Nephron progenitor cell (in vitro differentiated cells): ENCODE measurements around the gene ZNF365.

Experiments
- DNase-seq: peaks from one replicate; pipeline ENCODE4 v3.0.0; 2021
- H3K27ac Mint-ChIP-seq: 2 replicates; pipeline ENCODE4 v1.8.0; 2021; ENCODE audit warnings: mild to moderate bottlenecking, moderate library complexity, mixed read lengths
- H3K27me3 Mint-ChIP-seq: 2 replicates; pipeline ENCODE4 v1.8.0; 2021; ENCODE audit warnings: mild to moderate bottlenecking, low read depth, mixed read lengths; ENCODE audit not compliant: poor library complexity
- H3K36me3 Mint-ChIP-seq: 2 replicates; pipeline ENCODE4 v1.8.0; 2021; ENCODE audit warnings: low read depth, mixed read lengths
- H3K4me1 Mint-ChIP-seq: 2 replicates; pipeline ENCODE4 v1.8.0; 2021; ENCODE audit warnings: mixed read lengths
- H3K4me3 Mint-ChIP-seq: 2 replicates; pipeline ENCODE4 v1.8.0; 2021; ENCODE audit warnings: mild to moderate bottlenecking, moderate library complexity, mixed read lengths
- H3K9me3 Mint-ChIP-seq: 2 replicates; pipeline ENCODE4 v1.8.0; 2021; ENCODE audit warnings: mild to moderate bottlenecking, moderate library complexity, mixed read lengths
- TF ChIP-seq, protein P1 (sequence below): fragments of 200-600 bp; sonication (generic); IDR thresholded peaks from 2 replicates; pipeline ENCODE4 v1.5.0; 2021; ENCODE audit warnings: antibody characterized with exemption

Gene ZNF365

DNA sequence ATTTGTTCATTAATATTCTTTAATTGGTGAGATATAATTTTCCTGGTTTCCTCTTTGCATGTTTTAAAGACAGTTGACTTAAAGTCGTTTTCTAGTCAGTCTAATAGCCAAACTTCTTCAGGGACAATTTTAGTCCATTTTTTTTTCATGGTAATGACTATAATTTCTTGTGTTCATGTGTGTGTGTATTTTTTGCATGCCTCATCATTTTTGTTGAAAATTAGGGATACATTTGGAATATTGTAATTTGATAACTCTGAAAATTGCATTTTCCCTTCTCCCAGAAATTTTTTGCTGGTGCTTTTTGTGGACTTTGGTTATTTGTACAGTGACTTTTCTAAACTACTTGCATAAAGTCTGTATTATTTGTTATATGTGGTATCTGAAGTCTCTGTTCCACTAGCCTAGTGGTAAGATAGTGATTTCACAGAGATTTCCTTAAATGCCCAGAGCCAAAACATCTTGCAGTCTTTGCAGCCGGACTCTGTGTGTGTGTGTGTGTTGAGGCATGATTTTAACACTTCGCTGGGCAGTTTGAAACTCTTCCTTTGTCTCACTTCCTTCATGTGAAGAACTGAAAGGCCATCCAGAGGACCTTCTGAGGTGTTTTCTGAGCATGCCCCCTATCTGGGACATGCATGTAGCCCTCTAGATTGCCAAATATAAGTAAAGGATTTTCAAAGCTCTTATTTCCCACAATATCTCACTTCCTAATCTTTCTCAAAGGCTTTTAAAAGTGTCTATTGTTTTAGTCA is 40.9 kb upstream of the ZNF365 start:
- no peak for DNase-seq
- H3K9me3 Mint-ChIP-seq = peaks cover 30% of the 10 kb centered on the region
- no peaks in the 10 kb centered on the region for H3K36me3 Mint-ChIP-seq
- H3K27ac Mint-ChIP-seq = no peak overlapping the region
- no peaks in the 10 kb centered on the region for H3K27me3 Mint-ChIP-seq
- TF ChIP-seq, protein P1, sequence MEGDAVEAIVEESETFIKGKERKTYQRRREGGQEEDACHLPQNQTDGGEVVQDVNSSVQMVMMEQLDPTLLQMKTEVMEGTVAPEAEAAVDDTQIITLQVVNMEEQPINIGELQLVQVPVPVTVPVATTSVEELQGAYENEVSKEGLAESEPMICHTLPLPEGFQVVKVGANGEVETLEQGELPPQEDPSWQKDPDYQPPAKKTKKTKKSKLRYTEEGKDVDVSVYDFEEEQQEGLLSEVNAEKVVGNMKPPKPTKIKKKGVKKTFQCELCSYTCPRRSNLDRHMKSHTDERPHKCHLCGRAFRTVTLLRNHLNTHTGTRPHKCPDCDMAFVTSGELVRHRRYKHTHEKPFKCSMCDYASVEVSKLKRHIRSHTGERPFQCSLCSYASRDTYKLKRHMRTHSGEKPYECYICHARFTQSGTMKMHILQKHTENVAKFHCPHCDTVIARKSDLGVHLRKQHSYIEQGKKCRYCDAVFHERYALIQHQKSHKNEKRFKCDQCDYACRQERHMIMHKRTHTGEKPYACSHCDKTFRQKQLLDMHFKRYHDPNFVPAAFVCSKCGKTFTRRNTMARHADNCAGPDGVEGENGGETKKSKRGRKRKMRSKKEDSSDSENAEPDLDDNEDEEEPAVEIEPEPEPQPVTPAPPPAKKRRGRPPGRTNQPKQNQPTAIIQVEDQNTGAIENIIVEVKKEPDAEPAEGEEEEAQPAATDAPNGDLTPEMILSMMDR = no peak
- no peak overlapping the region for H3K4me3 Mint-ChIP-seq
- H3K4me1 Mint-ChIP-seq = no peaks in the 10 kb centered on the region

DNA sequence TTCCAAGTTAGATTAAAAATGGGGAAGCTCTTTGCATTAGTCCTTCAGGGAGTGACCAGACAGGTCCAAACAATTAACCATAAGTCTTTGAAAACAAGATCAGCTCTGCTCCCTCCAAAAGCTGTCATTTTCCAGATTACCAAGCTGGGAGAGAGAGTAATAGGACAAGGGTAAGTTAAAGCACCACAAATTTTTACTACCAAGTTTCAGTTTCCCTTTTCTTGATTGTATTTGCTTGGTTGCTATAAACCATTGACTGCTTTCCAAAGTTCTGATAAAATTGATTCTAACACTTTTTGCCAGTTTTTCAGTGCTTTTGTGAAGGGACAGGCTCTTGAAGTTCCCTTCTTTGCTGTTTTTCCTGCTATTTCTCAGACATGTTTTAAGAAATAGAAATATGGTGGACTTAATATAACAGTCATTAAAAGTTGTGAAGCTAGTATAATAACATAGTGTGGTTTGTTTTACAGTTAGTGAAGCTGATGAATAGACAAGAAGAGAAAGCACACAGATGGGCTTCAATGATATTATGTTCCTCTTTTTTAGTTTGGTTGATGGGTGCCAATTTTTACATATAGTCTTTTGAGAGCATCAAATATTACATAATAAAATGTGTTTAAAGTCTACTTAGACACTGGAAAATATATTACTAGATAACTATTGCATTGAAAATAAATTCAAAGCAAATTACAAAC is 40.0 kb upstream of the ZNF365 start:
- H3K4me3 Mint-ChIP-seq = no peak overlapping the region
- no peaks in the 10 kb centered on the region for H3K4me1 Mint-ChIP-seq
- H3K27ac Mint-ChIP-seq = no peak overlapping the region
- DNase-seq = no peak
- H3K36me3 Mint-ChIP-seq = no peaks in the 10 kb centered on the region
- H3K27me3 Mint-ChIP-seq = no peaks in the 10 kb centered on the region
- TF ChIP-seq, protein P1 = no peak
- H3K9me3 Mint-ChIP-seq = peaks cover 36% of the 10 kb centered on the region

DNA sequence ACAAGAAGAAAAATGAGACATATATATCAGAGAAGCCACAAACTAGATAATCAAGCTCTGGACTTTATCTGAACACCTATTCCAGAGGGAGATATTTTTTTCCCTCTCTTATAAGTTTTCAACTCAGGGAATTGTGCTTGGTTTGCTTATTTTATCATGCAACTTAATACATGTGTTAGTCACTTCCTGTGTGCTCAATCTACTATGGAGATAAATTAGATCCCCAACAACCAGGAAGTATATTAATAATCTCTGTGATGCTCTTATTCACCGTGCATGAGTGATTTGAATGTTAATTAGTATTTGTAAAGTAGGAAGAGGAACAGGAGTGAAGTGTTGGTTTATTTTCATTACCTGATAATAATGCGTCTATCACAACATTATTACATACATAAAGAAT is 38.8 kb upstream of the ZNF365 start:
- Mint-ChIP-seq H3K9me3 (peaks cover 48% of the 10 kb centered on the region), H3K27me3 (no peaks in the 10 kb centered on the region), H3K4me3 (no peak overlapping the region), H3K4me1 (no peaks in the 10 kb centered on the region), H3K27ac (no peak overlapping the region), H3K36me3 (no peaks in the 10 kb centered on the region)
- TF ChIP-seq, protein P1 = no peak
- no peak for DNase-seq

DNA sequence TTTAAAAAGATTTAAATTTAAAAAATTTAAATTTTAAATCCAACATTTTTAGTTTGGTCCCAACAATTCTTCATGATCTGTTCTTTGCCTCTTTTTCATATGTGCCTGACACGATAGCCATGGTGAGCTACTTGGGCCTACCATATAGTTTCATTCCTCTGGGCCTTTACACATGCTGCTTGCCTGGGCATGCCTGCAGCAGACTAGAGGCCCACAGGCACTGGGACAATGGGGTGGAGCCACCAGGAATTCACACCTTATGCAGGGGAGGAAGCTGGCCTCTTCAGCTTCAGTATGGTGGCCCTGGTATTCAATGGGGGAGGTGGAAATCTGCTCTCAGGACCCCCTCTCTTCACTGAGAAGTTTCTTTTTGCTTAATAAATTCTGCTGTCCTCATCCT is 37.8 kb upstream of the ZNF365 start:
- H3K36me3 Mint-ChIP-seq = no peaks in the 10 kb centered on the region
- H3K27me3 Mint-ChIP-seq = no peaks in the 10 kb centered on the region
- no peak overlapping the region for H3K4me3 Mint-ChIP-seq
- H3K4me1 Mint-ChIP-seq = no peaks in the 10 kb centered on the region
- DNase-seq = no peak
- H3K27ac Mint-ChIP-seq = no peak overlapping the region
- H3K9me3 Mint-ChIP-seq = peaks cover 58% of the 10 kb centered on the region
- TF ChIP-seq, protein P1 = no peak

DNA sequence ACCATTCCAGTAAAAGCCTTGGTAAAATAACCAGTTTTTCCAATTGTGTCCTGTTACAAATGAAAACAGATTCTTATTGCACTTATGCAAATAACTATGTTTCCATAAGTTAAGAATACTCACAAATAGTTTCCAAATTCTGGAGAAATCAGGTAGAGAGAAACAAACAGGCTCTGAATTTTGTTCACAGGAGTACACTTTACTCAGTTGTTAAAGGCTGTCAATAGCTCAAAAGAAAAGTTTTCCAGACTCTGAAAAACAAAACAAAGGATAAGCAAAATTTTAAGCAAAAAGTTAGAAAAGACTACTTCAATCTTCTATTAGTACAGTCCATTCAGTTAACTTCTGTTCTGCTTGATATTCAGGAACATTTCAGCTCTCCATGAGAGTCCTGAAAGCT is 32.8 kb upstream of the ZNF365 start:
- peaks cover 7% of the 10 kb centered on the region for H3K36me3 Mint-ChIP-seq
- H3K27ac Mint-ChIP-seq = no peak overlapping the region
- peaks cover 82% of the 10 kb centered on the region for H3K9me3 Mint-ChIP-seq
- peaks cover 6% of the 10 kb centered on the region for H3K27me3 Mint-ChIP-seq
- no peaks in the 10 kb centered on the region for H3K4me1 Mint-ChIP-seq
- no peak overlapping the region for H3K4me3 Mint-ChIP-seq
- TF ChIP-seq, protein P1 = no peak
- no peak for DNase-seq

DNA sequence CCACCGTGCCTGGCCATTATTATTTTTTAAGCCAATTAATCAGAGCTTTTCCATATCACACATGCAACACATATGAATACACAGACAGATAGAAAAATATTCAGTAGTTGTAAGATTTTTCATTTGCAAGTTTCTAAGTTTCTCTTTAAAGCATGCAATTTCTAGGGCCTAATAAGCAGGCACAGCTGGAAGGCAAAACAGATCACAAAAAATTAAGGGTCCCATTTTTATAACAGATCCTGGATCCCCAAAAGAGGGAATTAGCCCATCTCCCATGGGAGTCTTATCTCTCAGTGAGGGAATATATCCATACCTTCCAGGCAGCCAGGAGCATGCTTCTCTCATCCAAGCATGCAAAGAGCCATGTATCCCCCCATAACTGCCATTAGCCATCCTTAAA is 31.2 kb upstream of the ZNF365 start:
- Mint-ChIP-seq H3K36me3 (peaks cover 7% of the 10 kb centered on the region), H3K9me3 (peaks cover 92% of the 10 kb centered on the region), H3K27ac (no peak overlapping the region), H3K4me3 (no peak overlapping the region), H3K4me1 (no peaks in the 10 kb centered on the region), H3K27me3 (peaks cover 6% of the 10 kb centered on the region)
- DNase-seq = no peak
- TF ChIP-seq, protein P1 = no peak
